GM12892 (cell line): ENCODE data around the gene PHF21A.

Experiments used
- DNase-seq: peaks from one replicate; pipeline ENCODE4 v3.0.0; 2011; ENCODE audit not compliant: insufficient read length
- FAIRE-seq: peaks from 2 replicates; lab custom pipeline; 2011; peaks lifted over from hg19 to GRCh38; lab: Jason Lieb, UNC
- POLR2A ChIP-seq: IDR thresholded peaks from 2 replicates; pipeline ENCODE4 v1.6.1; 2011; ENCODE audit warnings: low read depth, low read length, control low read depth
- POLR2AphosphoS5 ChIP-seq: IDR thresholded peaks from 2 replicates; pipeline ENCODE4 v1.6.1; 2011; ENCODE audit warnings: low read depth, low read length, control low read depth
- TAF1 ChIP-seq: IDR thresholded peaks from 2 replicates; pipeline ENCODE4 v1.6.1; 2011; ENCODE audit warnings: low read depth, mild to moderate bottlenecking, control low read depth, low read length, borderline replicate concordance

PHF21A gene

GRCh38 chr11:45896422-45896984, 224.8 kb downstream of the PHF21A start:
- FAIRE-seq (no peak), DNase-seq (no peak)
- TF ChIP-seq POLR2AphosphoS5 (no peak), POLR2A (no peak), TAF1 (no peak)

DNA sequence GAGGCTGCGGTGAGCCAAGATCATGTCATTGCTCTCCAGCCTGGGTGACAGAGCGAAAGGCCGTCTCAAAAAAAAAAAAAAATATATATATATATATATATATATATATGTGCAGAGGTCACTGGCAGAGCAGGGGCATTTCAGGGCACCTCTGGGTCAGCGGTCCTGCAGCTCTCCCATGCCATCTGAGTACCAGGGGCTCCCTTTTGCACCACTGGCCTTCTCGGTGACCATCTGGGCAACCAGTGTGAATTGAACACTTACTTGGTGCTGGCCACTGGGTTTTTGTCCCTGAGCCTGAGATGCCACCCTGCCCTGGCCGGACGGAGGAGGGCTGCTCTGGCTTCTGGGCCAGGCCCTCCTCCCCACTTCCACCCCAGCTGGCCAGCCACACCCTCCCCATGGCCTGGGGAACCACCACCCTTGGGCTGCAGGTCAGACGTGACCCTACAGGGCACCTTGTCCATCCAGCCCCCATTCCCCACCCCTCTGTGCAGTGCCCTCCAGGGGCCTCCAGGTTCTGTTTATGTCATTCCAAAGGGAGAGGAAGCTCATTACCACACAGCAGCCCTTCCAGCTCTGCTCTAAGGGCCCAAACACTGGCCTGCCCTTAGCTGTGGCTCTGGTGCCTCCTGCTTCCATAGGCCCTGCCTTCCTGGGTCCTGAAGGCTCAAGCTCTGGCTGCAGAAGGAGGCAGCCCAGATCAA, 225.5 kb downstream of the PHF21A start:
- no peak for TF ChIP-seq TAF1
- no peak for TF ChIP-seq POLR2A
- TF ChIP-seq POLR2AphosphoS5: no peak
- DNase-seq (no peak), FAIRE-seq (no peak)

- no peak for FAIRE-seq
- DNase-seq: no peak
- no peak for TF ChIP-seq POLR2AphosphoS5
- no peak for TF ChIP-seq POLR2A
- TF ChIP-seq TAF1: no peak
Observed at GRCh38 chr11:45894555-45895247, 226.6 kb downstream of the PHF21A start.

GRCh38 chr11:45892856-45893255, 228.4 kb downstream of the PHF21A start:
- no peak for TF ChIP-seq POLR2A
- no peak for TF ChIP-seq POLR2AphosphoS5
- no peak for TF ChIP-seq TAF1
- DNase-seq (no peak), FAIRE-seq (no peak)

DNA sequence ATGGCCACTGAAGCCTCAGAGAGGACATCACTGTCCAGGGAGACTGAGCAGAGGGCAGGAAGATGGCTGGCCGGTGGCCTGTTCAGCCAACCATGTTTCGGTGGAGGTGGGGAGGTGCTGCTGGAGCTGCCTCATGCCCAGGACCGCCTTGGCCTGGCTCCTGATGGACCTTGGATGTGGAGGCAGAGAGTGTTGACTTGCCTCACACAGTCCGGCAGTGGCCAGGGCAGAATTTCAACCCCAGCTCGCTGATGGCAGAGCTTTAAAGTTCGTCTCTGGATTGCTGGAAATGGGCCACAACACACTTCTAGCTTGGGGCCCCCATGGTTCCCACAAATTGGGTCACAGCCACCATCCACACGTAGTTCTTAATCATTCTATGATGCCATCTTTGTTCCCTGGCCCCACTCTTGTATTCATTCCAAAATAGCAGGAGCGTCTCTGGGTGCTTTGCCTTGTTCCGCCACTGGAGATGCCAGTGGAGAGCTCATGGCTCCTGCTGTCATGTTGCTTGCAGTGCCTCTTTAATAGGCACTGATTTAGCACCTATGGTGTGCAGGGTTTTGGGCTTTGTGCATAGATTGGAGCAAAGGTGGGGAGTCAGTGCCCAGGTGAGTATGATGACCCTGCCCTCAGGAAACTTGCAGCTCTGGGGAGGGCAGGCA, 230.2 kb downstream of the PHF21A start:
- FAIRE-seq (no peak), DNase-seq (no peak)
- TF ChIP-seq POLR2AphosphoS5 (no peak), TAF1 (no peak), POLR2A (no peak)

- TF ChIP-seq POLR2AphosphoS5 (no peak), TAF1 (no peak), POLR2A (no peak)
- no peak for FAIRE-seq
- DNase-seq: no peak
Observed at GRCh38 chr11:45889966-45890365, 231.3 kb downstream of the PHF21A start.

DNA sequence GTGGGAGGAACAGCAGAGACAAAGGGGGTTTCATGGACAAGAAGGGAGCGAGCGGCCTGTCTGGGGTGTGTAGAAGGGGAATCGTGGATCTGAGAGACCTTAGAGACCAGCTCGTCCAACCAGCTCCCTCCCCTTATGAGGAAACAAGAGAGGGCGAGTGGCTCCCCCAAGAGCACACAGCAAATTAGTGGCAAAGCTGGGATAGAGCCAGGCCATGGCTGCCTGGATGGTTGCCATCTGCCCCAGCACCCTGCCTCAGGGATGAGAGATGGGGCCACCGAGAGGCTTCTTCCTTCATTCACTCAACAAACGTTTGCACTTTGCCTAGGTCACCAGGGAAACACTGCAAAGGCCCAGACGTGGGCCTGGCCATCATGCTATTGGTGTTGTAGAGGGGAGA, 231.7 kb downstream of the PHF21A start:
- TF ChIP-seq TAF1 (no peak), POLR2A (no peak), POLR2AphosphoS5 (no peak)
- FAIRE-seq: no peak
- no peak for DNase-seq

- FAIRE-seq: no peak
- no peak for DNase-seq
- TF ChIP-seq POLR2AphosphoS5: no peak
- TF ChIP-seq POLR2A: no peak
- TF ChIP-seq TAF1: no peak
Observed at GRCh38 chr11:45887587-45887986, 233.7 kb downstream of the PHF21A start.

GRCh38 chr11:45886816-45887520, 234.3 kb downstream of the PHF21A start:
- DNase-seq (no peak), FAIRE-seq (no peak)
- no peak for TF ChIP-seq POLR2AphosphoS5
- TF ChIP-seq POLR2A: no peak
- no peak for TF ChIP-seq TAF1

DNA sequence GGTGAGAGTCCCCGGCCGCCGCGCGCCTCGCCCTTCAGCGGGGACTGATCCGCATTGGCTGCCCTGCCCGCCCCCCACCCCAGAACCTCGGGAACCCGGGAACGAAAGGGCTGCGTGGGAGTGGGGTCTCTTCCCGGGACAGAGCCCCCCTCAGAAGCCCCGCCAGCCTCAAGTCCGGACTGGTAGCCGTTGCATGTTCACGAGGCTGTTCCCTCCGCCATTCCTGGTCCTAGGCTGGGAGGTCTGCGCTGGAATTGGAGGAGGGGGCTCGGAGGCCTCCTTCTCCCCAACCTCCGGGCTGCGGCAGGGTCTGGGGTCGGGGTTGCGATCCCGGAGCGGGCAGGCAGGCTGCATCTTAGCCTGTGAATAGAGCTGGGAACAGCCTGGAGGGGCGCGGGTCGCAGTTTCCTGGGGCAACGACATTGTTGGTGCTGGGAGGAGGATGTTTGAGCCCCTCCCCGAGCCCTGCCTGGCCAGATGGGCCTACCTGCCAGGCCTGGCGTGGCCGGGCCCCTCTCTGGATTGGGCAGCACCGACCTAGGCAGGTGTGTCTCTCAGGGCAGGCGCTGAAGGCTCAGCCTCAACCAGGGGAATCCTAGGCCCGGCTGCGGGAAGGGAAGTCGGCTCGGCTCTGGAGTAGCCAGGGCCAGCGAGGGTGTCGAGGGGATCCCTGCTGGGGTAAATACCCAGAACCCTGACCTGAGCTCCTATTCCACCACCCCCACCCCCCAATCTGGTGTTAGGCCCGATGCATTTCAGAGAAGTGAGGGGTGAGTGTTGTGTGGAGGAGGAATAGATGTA, 235.1 kb downstream of the PHF21A start:
- no peak for TF ChIP-seq POLR2AphosphoS5
- no peak for TF ChIP-seq TAF1
- no peak for TF ChIP-seq POLR2A
- DNase-seq (no peak), FAIRE-seq (no peak)
